WERI-Rb-1 (cell line): Measurements from ENCODE around the gene FAM3D.

Source experiments
- DNase-seq: peaks from one replicate; pipeline ENCODE4 v3.0.0-alpha.2; 2020
- H3K27ac ChIP-seq: fragments of 250-450 bp; sonication (Bioruptor Pico); 2 replicates; pipeline ENCODE4 v1.5.1; 2020; ENCODE audit warnings: mild to moderate bottlenecking, moderate library complexity
- H3K27me3 ChIP-seq: fragments of 250-450 bp; sonication (Bioruptor Pico); 2 replicates; pipeline ENCODE4 v1.5.1; 2021; ENCODE audit warnings: mild to moderate bottlenecking, low read depth, moderate library complexity; ENCODE audit not compliant: insufficient read depth, severe bottlenecking
- H3K36me3 ChIP-seq: fragments of 250-450 bp; sonication (Bioruptor Pico); 2 replicates; pipeline ENCODE4 v1.5.1; 2020; ENCODE audit warnings: mild to moderate bottlenecking, moderate library complexity
- H3K4me3 ChIP-seq: 2 replicates; pipeline ENCODE4 v1.5.1; 2011; ENCODE audit warnings: low read depth, mild to moderate bottlenecking, control low read depth, low read length
- H3K9me3 ChIP-seq: fragments of 250-450 bp; sonication (Bioruptor Pico); 2 replicates; pipeline ENCODE4 v1.5.1; 2021; ENCODE audit warnings: mild to moderate bottlenecking, moderate library complexity; ENCODE audit not compliant: severe bottlenecking
- TF ChIP-seq, protein P1 (sequence below): IDR thresholded peaks from 2 replicates; pipeline ENCODE4 v1.5.1; 2011; ENCODE audit warnings: low read depth, mild to moderate bottlenecking, control low read depth, inconsistent platforms, low read length

FAM3D gene

DNA sequence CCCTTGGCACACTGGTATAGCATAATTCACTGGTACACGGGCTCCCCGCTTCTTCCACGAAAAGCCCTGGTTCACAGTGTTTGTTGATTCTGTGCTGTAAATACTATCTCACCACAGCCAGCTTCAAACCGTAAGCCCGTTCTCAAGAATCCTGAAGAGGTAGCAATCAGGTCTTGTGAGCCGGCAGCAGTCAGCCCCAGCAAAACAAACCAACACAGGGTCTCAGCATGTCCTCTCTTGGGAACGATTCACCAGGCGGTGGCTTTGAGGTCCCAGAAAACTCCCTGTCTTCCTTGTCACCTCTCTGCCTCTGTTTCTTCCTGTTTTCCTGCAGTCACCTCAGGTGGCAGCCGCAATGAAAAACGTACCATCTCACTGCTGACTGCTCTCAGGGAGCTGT is 19.1 kb upstream of the FAM3D start:
- Histone ChIP-seq H3K4me3 (no peak overlapping the region), H3K9me3 (no peaks in the 10 kb centered on the region), H3K27ac (no peak overlapping the region), H3K27me3 (peaks cover 24% of the 10 kb centered on the region), H3K36me3 (no peaks in the 10 kb centered on the region)
- TF ChIP-seq, protein P1, sequence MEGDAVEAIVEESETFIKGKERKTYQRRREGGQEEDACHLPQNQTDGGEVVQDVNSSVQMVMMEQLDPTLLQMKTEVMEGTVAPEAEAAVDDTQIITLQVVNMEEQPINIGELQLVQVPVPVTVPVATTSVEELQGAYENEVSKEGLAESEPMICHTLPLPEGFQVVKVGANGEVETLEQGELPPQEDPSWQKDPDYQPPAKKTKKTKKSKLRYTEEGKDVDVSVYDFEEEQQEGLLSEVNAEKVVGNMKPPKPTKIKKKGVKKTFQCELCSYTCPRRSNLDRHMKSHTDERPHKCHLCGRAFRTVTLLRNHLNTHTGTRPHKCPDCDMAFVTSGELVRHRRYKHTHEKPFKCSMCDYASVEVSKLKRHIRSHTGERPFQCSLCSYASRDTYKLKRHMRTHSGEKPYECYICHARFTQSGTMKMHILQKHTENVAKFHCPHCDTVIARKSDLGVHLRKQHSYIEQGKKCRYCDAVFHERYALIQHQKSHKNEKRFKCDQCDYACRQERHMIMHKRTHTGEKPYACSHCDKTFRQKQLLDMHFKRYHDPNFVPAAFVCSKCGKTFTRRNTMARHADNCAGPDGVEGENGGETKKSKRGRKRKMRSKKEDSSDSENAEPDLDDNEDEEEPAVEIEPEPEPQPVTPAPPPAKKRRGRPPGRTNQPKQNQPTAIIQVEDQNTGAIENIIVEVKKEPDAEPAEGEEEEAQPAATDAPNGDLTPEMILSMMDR: no peak
- DNase-seq: no peak

- TF ChIP-seq, protein P1: no peak
- Histone ChIP-seq H3K27ac (no peak overlapping the region), H3K27me3 (peaks cover 34% of the 10 kb centered on the region), H3K36me3 (no peaks in the 10 kb centered on the region), H3K9me3 (no peaks in the 10 kb centered on the region), H3K4me3 (no peak overlapping the region)
- peak; percentile 23 for DNase-seq
Observed at GRCh38 chr3:58683466-58683865, 16.9 kb upstream of the FAM3D start.

DNA sequence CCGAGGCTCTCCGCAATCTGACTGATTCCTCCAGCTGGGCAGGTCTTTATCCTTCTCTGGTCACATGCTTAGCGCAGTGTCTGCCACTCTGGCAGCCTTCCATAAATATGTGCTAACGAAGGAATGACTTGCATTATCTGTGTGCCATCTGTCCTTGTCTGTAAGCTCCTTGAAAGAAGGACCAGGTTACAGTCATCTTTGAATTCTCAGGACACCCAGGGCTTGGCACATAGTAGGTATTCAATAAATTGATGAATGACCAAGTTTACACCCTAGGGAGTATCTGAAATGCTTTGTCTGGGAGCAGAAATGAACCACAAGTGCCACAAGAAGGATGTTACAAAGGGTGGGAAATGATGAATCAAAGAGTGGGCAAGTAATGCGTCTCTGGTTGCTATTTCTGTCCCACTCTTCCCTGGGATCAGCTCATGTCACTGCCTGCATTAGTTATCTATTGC is 16.5 kb upstream of the FAM3D start:
- Histone ChIP-seq H3K9me3 (no peaks in the 10 kb centered on the region), H3K4me3 (no peak overlapping the region), H3K27ac (no peak overlapping the region), H3K36me3 (no peaks in the 10 kb centered on the region), H3K27me3 (peaks cover 34% of the 10 kb centered on the region)
- DNase-seq: peak; percentile 43
- TF ChIP-seq, protein P1: no peak

GRCh38 chr3:58681863-58682262 is 15.3 kb upstream of the FAM3D start:
- TF ChIP-seq, protein P1: no peak
- H3K27me3 ChIP-seq: peaks cover 34% of the 10 kb centered on the region
- no peaks in the 10 kb centered on the region for H3K36me3 ChIP-seq
- H3K9me3 ChIP-seq: no peaks in the 10 kb centered on the region
- H3K4me3 ChIP-seq: no peak overlapping the region
- no peak overlapping the region for H3K27ac ChIP-seq
- no peak for DNase-seq

DNA sequence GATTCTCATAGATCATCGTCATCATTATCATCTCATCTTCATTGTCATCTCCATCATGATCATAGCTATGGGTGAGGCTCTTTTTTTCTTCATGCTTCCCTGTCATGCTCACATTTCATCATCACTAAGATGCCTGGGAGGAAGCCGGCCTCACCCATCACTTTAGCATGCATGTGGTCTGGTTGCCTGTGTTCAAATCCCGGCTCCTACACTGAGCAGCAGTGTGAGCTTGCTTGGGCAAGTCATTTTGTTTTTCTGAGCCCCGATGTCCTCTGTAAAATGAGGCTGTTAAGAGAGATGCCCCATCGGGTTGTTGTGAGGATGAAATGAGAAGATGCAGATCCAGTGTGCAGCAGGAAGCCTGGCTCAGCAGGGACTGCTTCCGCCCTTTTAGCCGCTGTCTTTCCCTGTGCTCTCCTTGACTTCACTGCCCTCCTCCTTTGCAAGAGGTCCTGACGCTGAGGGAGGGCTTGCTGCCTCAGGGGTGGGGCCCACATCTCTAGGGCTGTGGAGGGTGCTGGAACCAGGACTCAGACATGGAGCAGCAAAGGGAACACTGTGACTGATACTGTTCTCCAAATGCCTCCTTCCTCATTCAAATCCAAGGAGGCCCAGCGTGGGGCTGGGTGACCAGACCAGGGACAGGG is 14.4 kb upstream of the FAM3D start:
- Histone ChIP-seq H3K9me3 (no peaks in the 10 kb centered on the region), H3K27ac (no peak overlapping the region), H3K27me3 (peaks cover 29% of the 10 kb centered on the region), H3K4me3 (no peak overlapping the region), H3K36me3 (no peaks in the 10 kb centered on the region)
- TF ChIP-seq, protein P1: no peak
- no peak for DNase-seq

DNA sequence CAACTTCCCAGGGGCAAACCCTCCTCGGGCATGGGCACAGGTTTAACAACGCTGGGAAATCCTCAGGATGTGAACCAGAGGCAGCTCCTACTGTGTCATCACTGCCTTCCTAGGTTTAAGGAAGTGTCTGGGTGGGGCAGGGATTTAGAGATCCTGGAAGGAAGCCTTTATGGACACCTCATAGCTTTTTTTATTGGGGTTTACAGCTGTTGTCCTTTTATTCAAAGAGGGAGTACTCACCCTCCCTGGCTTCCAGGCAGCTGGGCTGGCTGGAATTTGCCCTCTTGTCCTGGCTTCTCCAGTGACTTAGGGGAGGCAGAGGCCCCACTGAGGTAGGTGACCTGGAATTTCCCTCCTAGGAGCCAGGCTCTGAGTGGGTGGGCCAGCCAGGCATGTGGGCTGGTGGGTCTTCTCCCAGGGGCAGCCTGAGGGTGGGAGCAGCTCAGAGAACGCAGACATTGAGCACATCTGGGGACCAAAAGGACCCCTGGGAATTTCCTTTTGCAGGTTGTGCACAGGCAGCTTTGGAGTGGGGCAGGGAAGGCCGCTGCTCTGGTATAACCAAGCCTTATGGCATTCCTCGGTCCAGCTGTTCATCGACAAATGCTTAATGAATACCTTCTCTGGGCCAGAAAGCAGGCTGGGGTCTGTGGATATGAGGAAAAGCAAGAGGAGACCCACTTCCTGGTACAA is 13.5 kb upstream of the FAM3D start:
- Histone ChIP-seq H3K4me3 (no peak overlapping the region), H3K9me3 (no peaks in the 10 kb centered on the region), H3K27ac (no peak overlapping the region), H3K36me3 (no peaks in the 10 kb centered on the region), H3K27me3 (peaks cover 22% of the 10 kb centered on the region)
- DNase-seq: no peak
- TF ChIP-seq, protein P1: no peak
